HepG2 (cell line): ENCODE measurements around the gene KRTAP9-3. TPM values are rescaled to one million over a fixed set of nuclear protein-coding genes. Genes with fewer than 3 reads are reported as not detected.

ENCODE experiments used
- ATAC-seq: fragments of 200-7000 bp; cut with Tn5 transposase; 3 replicates; pipeline ENCODE4 v1.9.1; 2020; ENCODE audit warnings: mild to moderate bottlenecking, moderate library complexity
- BruUV-seq: library from RNA; stranded (reverse); fragments of 400-500 nt; replicated peaks from 2 replicates; lab custom pipeline; 2021; lab: Mats Ljungman, UMichigan
- CTCF ChIA-PET: fragments of 300-600 bp; formaldehyde crosslinking; extraction: SDS; loops from one replicate; lab custom pipeline; 2021; ENCODE audit warnings: low total read pairs, inconsistent platforms, low intra/inter-chr PET ratio; lab: Yijun Ruan, JAX
- POLR2A ChIA-PET: fragments of 350-600 bp; sonication (Branson Sonifier 250); formaldehyde crosslinking; loops from one replicate; lab custom pipeline; 2020; ENCODE audit warnings: antibody characterized with exemption, inconsistent platforms; lab: Yijun Ruan, JAX
- DNase-seq: peaks from one replicate; pipeline ENCODE4 v3.0.0-alpha.2; 2015; ENCODE audit warnings: low spot score
- FAIRE-seq: peaks from 3 replicates; lab custom pipeline; 2011; peaks lifted over from hg19 to GRCh38; lab: Jason Lieb, UNC
- H2AFZ ChIP-seq: one replicate; pipeline ENCODE4 v1.6.1; 2011; ENCODE audit warnings: low read length, inconsistent platforms
- H3K27ac ChIP-seq: fragments of 300-600 bp; 3 replicates; pipeline ENCODE4 v1.8.0; 2011; ENCODE audit warnings: mixed run types, mild to moderate bottlenecking, mixed read lengths, low read length, inconsistent platforms; ENCODE audit not compliant: insufficient read depth; ENCODE audit errors: extremely low read length
- H3K27me3 ChIP-seq, 2 experiments: fragments of 200-600 bp in 1 of 2; 2 replicates in 1 of 2; 3 replicates in 1 of 2; pipeline versions ENCODE4 v1.6.0 to v1.8.0; 2011; ENCODE audit warnings: low read length in 2 of 2, mild to moderate bottlenecking in 2 of 2, moderate library complexity in 2 of 2, inconsistent platforms in 1 of 2; ENCODE audit not compliant: insufficient read depth in 2 of 2, control insufficient read depth in 1 of 2
- H3K36me3 ChIP-seq, 2 experiments: fragments of 200-600 bp in 1 of 2; replicated peaks in 1 of 2; 2 replicates in 1 of 2; 3 replicates in 1 of 2; pipeline versions ENCODE4 v1.5.1 to v1.8.0; 2011; ENCODE audit warnings: low read length in 2 of 2, inconsistent platforms in 1 of 2; ENCODE audit not compliant: insufficient read depth in 2 of 2, control insufficient read depth in 1 of 2
- H3K4me1 ChIP-seq: 2 replicates; pipeline ENCODE4 v1.5.1; 2012; ENCODE audit warnings: low read length, inconsistent platforms; ENCODE audit not compliant: insufficient read depth
- H3K4me2 ChIP-seq: 2 replicates; pipeline ENCODE4 v1.6.0; 2011; ENCODE audit warnings: low read depth, low read length, inconsistent platforms
- H3K4me3 ChIP-seq, 3 experiments: fragments of 200-600 bp in 1 of 3; sonication (generic), shearing (Covaris generic) in 1 of 3; replicated peaks in 1 of 3; 2 replicates each; pipeline ENCODE4 v1.5.1; 2011 to 2016; ENCODE audit warnings: low read length in 3 of 3, inconsistent platforms in 2 of 3, low read depth in 2 of 3, mild to moderate bottlenecking in 2 of 3, control low read depth in 1 of 3, mixed read lengths in 1 of 3; ENCODE audit not compliant: insufficient read depth in 1 of 3
- H3K79me2 ChIP-seq: one replicate; pipeline ENCODE4 v1.6.1; 2011; ENCODE audit warnings: low read length, inconsistent platforms; ENCODE audit not compliant: insufficient read depth
- H3K9ac ChIP-seq: 2 replicates; pipeline ENCODE4 v1.6.0; 2011; ENCODE audit warnings: mild to moderate bottlenecking, low read depth, low read length, inconsistent platforms; ENCODE audit not compliant: insufficient read depth
- H3K9me3 ChIP-seq: 2 replicates; pipeline ENCODE4 v1.5.1; 2012; ENCODE audit warnings: mild to moderate bottlenecking, low read length
- H4K20me1 ChIP-seq: 2 replicates; pipeline ENCODE4 v1.6.0; 2011; ENCODE audit warnings: inconsistent platforms, mild to moderate bottlenecking, low read length, moderate library complexity; ENCODE audit not compliant: insufficient read depth
- CREB1 ChIP-seq, 2 experiments: fragments of 450-650 bp in 1 of 2; IDR thresholded peaks; 2 replicates each; pipeline ENCODE4 v1.6.1; 2016 to 2017; ENCODE audit warnings: control low read depth in 1 of 2, mild to moderate bottlenecking in 1 of 2, missing compliant biosample characterization in 1 of 2, missing genetic modification characterization in 1 of 2
- ETV5 ChIP-seq: IDR thresholded peaks from 2 replicates; pipeline ENCODE4 v1.6.1; 2018; ENCODE audit warnings: missing biosample characterization, missing genetic modification reagents, inconsistent platforms, borderline replicate concordance
- GFI1 ChIP-seq: sonication (generic); formaldehyde crosslinking; IDR thresholded peaks from 2 replicates; pipeline ENCODE4 v1.5.0; 2020; ENCODE audit warnings: missing genetic modification reagents, mild to moderate bottlenecking, borderline replicate concordance
- KLF11 ChIP-seq: IDR thresholded peaks from 2 replicates; pipeline ENCODE4 v1.6.1; 2016; ENCODE audit warnings: missing compliant biosample characterization
- KMT2A ChIP-seq: sonication (generic); formaldehyde crosslinking; IDR thresholded peaks from 2 replicates; pipeline ENCODE4 v1.4.0; 2020; ENCODE audit warnings: missing genetic modification reagents
- MAFF ChIP-seq: IDR thresholded peaks from 2 replicates; pipeline ENCODE4 v1.6.1; 2011; ENCODE audit warnings: low read depth, low read length, improper control_type of control experiment
- MAFK ChIP-seq, 2 experiments: IDR thresholded peaks in 1 of 2; conservative IDR thresholded peaks in 1 of 2; 2 replicates each; pipeline ENCODE4 v1.6.1; 2011; ENCODE audit warnings: improper control_type of control experiment in 2 of 2, low read length in 2 of 2
- MATR3 ChIP-seq: sonication (generic); formaldehyde crosslinking; IDR thresholded peaks from 2 replicates; pipeline ENCODE4 v1.4.0; 2020; ENCODE audit warnings: missing genetic modification reagents
- NFE2L2 ChIP-seq: fragments of 150-350 bp; IDR thresholded peaks from 2 replicates; pipeline ENCODE4 v1.6.1; 2014; ENCODE audit warnings: low read length
- NFYC ChIP-seq: IDR thresholded peaks from 2 replicates; pipeline ENCODE4 v1.6.1; 2016; ENCODE audit warnings: missing genetic modification reagents, missing compliant biosample characterization
- NKX3-1 ChIP-seq: sonication (generic); formaldehyde crosslinking; IDR thresholded peaks from 2 replicates; pipeline ENCODE4 v1.5.0; 2020; ENCODE audit warnings: missing genetic modification reagents
- ZBTB1 ChIP-seq: sonication (generic); formaldehyde crosslinking; IDR thresholded peaks from 2 replicates; pipeline ENCODE4 v1.4.0; 2020; ENCODE audit warnings: missing genetic modification reagents, borderline replicate concordance
- ZFP36L2 ChIP-seq: sonication (generic); formaldehyde crosslinking; IDR thresholded peaks from 2 replicates; pipeline ENCODE4 v1.4.0; 2020; ENCODE audit warnings: missing genetic modification reagents
- ZNF20 ChIP-seq: sonication (generic); formaldehyde crosslinking; IDR thresholded peaks from 2 replicates; pipeline ENCODE4 v1.4.0; 2020; ENCODE audit warnings: mild to moderate bottlenecking, moderate library complexity, missing genetic modification reagents
- ZNF639 ChIP-seq: conservative IDR thresholded peaks from 2 replicates; pipeline ENCODE4 v1.6.1; 2018; ENCODE audit warnings: missing genetic modification reagents
- ZNF737 ChIP-seq: sonication (generic); formaldehyde crosslinking; IDR thresholded peaks from 2 replicates; pipeline ENCODE4 v1.5.0; 2020; ENCODE audit warnings: missing genetic modification reagents, mild to moderate bottlenecking, borderline replicate concordance
- WGBS: methylation state at CpG from one replicate; pipeline ENCODE4 v1.1.6; 2017; ENCODE audit warnings: low lambda C conversion rate; 5-methylcytosine and 5-hydroxymethylcytosine counted together
- in situ Hi-C: cut with HindIII; loops from 2 replicates; pipeline ENCODE4 v1.10.0; 2017; ENCODE audit warnings: low pct_unique_long_range_greater_than_20kb; ENCODE audit not compliant: extremely low pct_ligation_motif_present
- intact Hi-C: fragments of 100-400 bp; cut with micrococcal nuclease; formaldehyde crosslinking; loops from one replicate; pipeline ENCODE4 v1.10.0; 2022; ENCODE audit not compliant: unreplicated experiment
- polyA plus RNA-seq, 8 experiments: library from polyadenylated mRNA; depleted of rRNA in 3 of 8; stranded (reverse) in 7 of 8; unstranded in 1 of 8; fragments of >200 nt; fragmentation: Illumina TruSeq in 4 of 8; extraction: Trizol in 4 of 8; gene quantifications; 2 replicates each; pipeline versions ENCODE4 v1.2.1 to v1.2.3, GENCODE V29; 2011 to 2016; ENCODE audit warnings: low read depth in 4 of 8, missing spikeins in 1 of 8, mixed read lengths in 1 of 8; ENCODE audit not compliant: insufficient read depth in 1 of 8
- total RNA-seq, 5 experiments: library from RNA; depleted of rRNA; stranded (reverse); fragments of >200 nt; fragmentation: Illumina TruSeq; extraction: Trizol; gene quantifications; 2 replicates each; pipeline ENCODE4 v1.2.3, GENCODE V29; 2016; ENCODE audit warnings: low read depth in 1 of 5
- TF ChIP-seq, protein P1 (sequence below): sonication (generic); formaldehyde crosslinking; conservative IDR thresholded peaks from 2 replicates; pipeline ENCODE4 v1.8.0; 2022; ENCODE audit warnings: missing genetic modification reagents

KRTAP9-3 gene
- total and polyA plus RNA-seq, 2 of the 13 experiments (the other 11 are each of a cell fraction or from before 2014, with no cell fraction given): not detected

DNA sequence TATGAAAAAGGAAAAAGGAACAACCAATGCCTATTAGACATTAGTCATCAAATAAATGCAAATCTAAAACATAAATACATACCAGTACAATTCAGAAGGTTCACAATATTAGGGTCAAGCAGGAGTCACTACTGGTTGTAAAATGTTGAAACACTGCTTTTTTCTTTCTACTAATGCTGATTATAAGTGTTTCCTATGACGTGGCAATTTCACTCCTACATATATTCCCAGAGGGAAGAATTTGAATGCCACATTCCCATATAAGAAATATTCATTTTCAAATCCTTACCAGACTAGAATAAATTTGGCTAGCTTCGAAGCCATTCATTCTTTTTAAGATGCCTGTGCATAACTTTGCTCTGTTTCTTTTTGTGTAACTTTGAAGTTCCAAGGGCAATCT lies 8.4 kb upstream of the KRTAP9-3 start:
- Histone ChIP-seq H4K20me1 (no peaks in the 10 kb centered on the region), H3K27me3 (no peaks in the 10 kb centered on the region; a peak in 3 of 5 replicates), H3K79me2 (no peaks in the 10 kb centered on the region), H3K27ac (no peak overlapping the region), H3K9ac (no peak overlapping the region), H3K4me3 (no peak overlapping the region), H2AFZ (no peak overlapping the region), H3K4me2 (no peak overlapping the region), H3K4me1 (no peaks in the 10 kb centered on the region), H3K36me3 (no peaks in the 10 kb centered on the region), H3K9me3 (no peaks in the 10 kb centered on the region)
- POLR2A ChIA-PET: no interaction called here
- 1% methylated on average over 2 of the region's 2 CpGs for WGBS
- CTCF ChIA-PET: no interaction called here
- in situ Hi-C loops (no loop called here), intact Hi-C loops (no loop called here)
- DNase-seq (no peak), ATAC-seq (no peak), FAIRE-seq (no peak)
- no TSS peak for BruUV-seq
- no peak for TF ChIP-seq KLF11
- no peak for TF ChIP-seq ETV5 (CRISPR knock-in tag)
- TF ChIP-seq ZNF737 (CRISPR knock-in tag): no peak
- TF ChIP-seq ZBTB1 (CRISPR knock-in tag): no peak
- peak; percentile 24; the same call in 1 of the 2 replicates for TF ChIP-seq MAFF
- no peak for TF ChIP-seq KMT2A
- no peak for TF ChIP-seq ZNF20 (CRISPR knock-in tag)
- no peak for TF ChIP-seq MATR3 (CRISPR knock-in tag)
- TF ChIP-seq GFI1 (CRISPR knock-in tag): no peak
- TF ChIP-seq ZNF639: no peak
- TF ChIP-seq, protein P1, sequence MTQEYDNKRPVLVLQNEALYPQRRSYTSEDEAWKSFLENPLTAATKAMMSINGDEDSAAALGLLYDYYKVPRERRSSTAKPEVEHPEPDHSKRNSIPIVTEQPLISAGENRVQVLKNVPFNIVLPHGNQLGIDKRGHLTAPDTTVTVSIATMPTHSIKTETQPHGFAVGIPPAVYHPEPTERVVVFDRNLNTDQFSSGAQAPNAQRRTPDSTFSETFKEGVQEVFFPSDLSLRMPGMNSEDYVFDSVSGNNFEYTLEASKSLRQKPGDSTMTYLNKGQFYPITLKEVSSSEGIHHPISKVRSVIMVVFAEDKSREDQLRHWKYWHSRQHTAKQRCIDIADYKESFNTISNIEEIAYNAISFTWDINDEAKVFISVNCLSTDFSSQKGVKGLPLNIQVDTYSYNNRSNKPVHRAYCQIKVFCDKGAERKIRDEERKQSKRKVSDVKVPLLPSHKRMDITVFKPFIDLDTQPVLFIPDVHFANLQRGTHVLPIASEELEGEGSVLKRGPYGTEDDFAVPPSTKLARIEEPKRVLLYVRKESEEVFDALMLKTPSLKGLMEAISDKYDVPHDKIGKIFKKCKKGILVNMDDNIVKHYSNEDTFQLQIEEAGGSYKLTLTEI (CRISPR knock-in tag): no peak
- 0 out of 4 replicates have a peak, but pooled peaks of 1 of the 2 experiments have one; percentile 1 for TF ChIP-seq MAFK (conservative IDR thresholded peaks at IDR 0.05 in 1 of 2, IDR thresholded peaks at IDR 0.05 in 1 of 2; ENCODE audit: low read length in 2 of 2)
- no peak for TF ChIP-seq NFYC (CRISPR knock-in tag)
- no peak for TF ChIP-seq ZFP36L2 (CRISPR knock-in tag)
- no peak for TF ChIP-seq NKX3-1 (CRISPR knock-in tag)
- TF ChIP-seq NFE2L2: no peak
- TF ChIP-seq CREB1 (IDR thresholded peaks at IDR 0.05): peak; percentile 65; the same call in 1 of the 2 replicates
- TF ChIP-seq CREB1 (CRISPR knock-in tag; IDR thresholded peaks at IDR 0.05): no peak
